Measurements from ENCODE around the gene TBC1D2. TPM values are rescaled to one million over a fixed set of nuclear protein-coding genes. Genes with fewer than 3 reads are reported as not detected.

Gene TBC1D2
- total RNA-seq, 3 donors from 2014 or later (not counting 1 experiment from before 2014, with no cell fraction given): 5.0 to 8.9 (median 7.0) TPM

DNA sequence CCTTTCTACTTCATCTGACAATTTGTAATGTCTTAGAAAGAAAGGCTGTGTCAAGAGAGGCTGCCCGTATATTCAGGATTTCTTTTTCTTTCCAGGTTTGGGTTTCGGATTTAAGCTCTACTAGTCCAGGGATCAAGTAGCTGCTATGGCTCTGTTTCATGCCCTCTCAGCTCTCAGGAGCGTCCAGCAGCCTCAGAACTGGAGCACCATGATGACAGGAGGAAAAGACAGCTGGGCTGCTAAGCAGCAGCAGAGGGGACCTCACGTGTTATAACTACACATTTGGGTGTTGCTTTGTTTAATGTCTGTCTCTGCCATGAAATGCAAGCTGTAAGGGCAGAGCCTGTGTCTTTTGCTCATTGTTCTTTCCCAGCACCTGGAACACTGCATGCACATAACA is 28.5 kb downstream of the TBC1D2 start:
- no peaks in the 10 kb centered on the region for H3K27me3 Mint-ChIP-seq (ENCODE audit: low read depth in 2 of 2)
- Histone ChIP-seq H3K27me3 (ENCODE audit: control insufficient read depth, insufficient read depth, low read length) (no peaks in the 10 kb centered on the region), H3K9me3 (ENCODE audit: control insufficient read depth, insufficient read depth, low read length) (no peaks in the 10 kb centered on the region), H3K4me3 (ENCODE audit: low read length) (no peak overlapping the region), H3K4me1 (ENCODE audit: control insufficient read depth, insufficient read depth, low read length) (no peaks in the 10 kb centered on the region), H3K36me3 (ENCODE audit: control insufficient read depth, insufficient read depth, low read length) (peaks cover 23% of the 10 kb centered on the region), H3K27ac (ENCODE audit: low read length) (no peak overlapping the region)
- no peak for ATAC-seq
- H3K9me3 Mint-ChIP-seq: no peaks in the 10 kb centered on the region
- TF ChIP-seq, protein P1, sequence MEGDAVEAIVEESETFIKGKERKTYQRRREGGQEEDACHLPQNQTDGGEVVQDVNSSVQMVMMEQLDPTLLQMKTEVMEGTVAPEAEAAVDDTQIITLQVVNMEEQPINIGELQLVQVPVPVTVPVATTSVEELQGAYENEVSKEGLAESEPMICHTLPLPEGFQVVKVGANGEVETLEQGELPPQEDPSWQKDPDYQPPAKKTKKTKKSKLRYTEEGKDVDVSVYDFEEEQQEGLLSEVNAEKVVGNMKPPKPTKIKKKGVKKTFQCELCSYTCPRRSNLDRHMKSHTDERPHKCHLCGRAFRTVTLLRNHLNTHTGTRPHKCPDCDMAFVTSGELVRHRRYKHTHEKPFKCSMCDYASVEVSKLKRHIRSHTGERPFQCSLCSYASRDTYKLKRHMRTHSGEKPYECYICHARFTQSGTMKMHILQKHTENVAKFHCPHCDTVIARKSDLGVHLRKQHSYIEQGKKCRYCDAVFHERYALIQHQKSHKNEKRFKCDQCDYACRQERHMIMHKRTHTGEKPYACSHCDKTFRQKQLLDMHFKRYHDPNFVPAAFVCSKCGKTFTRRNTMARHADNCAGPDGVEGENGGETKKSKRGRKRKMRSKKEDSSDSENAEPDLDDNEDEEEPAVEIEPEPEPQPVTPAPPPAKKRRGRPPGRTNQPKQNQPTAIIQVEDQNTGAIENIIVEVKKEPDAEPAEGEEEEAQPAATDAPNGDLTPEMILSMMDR (IDR thresholded peaks at IDR 0.05): no peak
- H3K27ac Mint-ChIP-seq: no peak overlapping the region
- 95% methylated on average over 4 of the region's 4 CpGs for WGBS (ENCODE audit: insufficient coverage)
- DNase-seq: no peak
- intact Hi-C loops (cut with micrococcal nuclease): no loop called here
- no peaks in the 10 kb centered on the region for H3K36me3 Mint-ChIP-seq
- H3K4me1 Mint-ChIP-seq: peaks cover 0 to 6% of the 10 kb centered on the region in 2 donors
- H3K4me3 Mint-ChIP-seq: no peak overlapping the region

DNA sequence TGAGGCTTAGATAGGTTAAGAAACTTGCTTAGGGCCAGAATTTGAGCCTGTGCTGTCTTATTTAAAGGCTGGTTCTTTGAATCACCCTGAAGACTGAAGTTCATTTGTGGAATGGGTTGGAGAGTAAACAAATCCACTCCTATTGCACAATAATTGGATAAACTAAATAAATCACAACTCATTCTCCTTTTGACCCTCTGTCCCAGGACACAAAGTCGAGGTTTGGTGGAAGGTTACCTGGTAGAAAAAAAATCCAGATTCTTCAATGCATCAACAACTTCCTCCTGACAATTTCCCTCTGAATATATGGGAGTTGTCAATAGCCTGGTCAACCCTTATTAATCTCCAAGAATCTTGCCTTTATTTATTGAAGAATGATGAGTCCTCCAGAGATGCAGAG is 28.9 kb downstream of the TBC1D2 start:
- WGBS (ENCODE audit: insufficient coverage): no CpG with 5 or more reads among the region's 1 CpG
- H3K27ac Mint-ChIP-seq: no peak overlapping the region
- H3K36me3 ChIP-seq (ENCODE audit: control insufficient read depth, insufficient read depth, low read length): peaks cover 20% of the 10 kb centered on the region
- no peaks in the 10 kb centered on the region for H3K4me1 ChIP-seq (ENCODE audit: control insufficient read depth, insufficient read depth, low read length)
- DNase-seq: no peak
- no peak overlapping the region for H3K27ac ChIP-seq (ENCODE audit: low read length)
- H3K27me3 Mint-ChIP-seq (ENCODE audit: low read depth in 2 of 2): no peaks in the 10 kb centered on the region
- no peaks in the 10 kb centered on the region for H3K36me3 Mint-ChIP-seq
- no peaks in the 10 kb centered on the region for H3K9me3 ChIP-seq (ENCODE audit: control insufficient read depth, insufficient read depth, low read length)
- no peak overlapping the region for H3K4me3 ChIP-seq (ENCODE audit: low read length)
- H3K4me3 Mint-ChIP-seq: no peak overlapping the region
- TF ChIP-seq, protein P1 (IDR thresholded peaks at IDR 0.05): no peak
- ATAC-seq: no peak
- intact Hi-C loops (cut with micrococcal nuclease): no loop called here
- H3K27me3 ChIP-seq (ENCODE audit: control insufficient read depth, insufficient read depth, low read length): no peaks in the 10 kb centered on the region
- H3K4me1 Mint-ChIP-seq: peaks cover 0 to 6% of the 10 kb centered on the region in 2 donors
- H3K9me3 Mint-ChIP-seq: no peaks in the 10 kb centered on the region

DNA sequence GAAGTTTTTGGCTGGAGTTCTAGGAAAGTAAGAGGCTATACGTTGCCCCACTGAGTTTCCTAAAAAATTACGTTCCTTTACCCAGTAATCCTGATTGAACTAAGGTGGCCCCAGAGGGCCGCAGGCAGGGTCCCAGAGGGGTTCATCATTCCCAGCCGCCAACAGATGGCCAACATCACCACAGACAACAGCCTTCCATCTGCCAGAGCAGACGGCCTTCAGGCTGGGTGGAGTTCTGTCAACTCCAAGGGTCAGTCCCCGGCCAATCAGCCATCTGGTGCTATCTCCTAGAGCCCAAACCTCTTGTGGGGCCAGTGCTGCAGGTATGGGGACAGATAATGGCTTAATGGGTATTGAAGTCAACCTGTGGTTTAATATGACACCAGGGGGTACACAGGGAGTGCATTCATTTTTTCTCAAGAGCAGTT is 30.4 kb downstream of the TBC1D2 start:
- DNase-seq (no peak), ATAC-seq (no peak)
- Histone ChIP-seq H3K4me3 (ENCODE audit: low read length) (no peak overlapping the region), H3K36me3 (ENCODE audit: control insufficient read depth, insufficient read depth, low read length) (peaks cover 26% of the 10 kb centered on the region), H3K27me3 (ENCODE audit: control insufficient read depth, insufficient read depth, low read length) (no peaks in the 10 kb centered on the region), H3K27ac (ENCODE audit: low read length) (no peak overlapping the region), H3K4me1 (ENCODE audit: control insufficient read depth, insufficient read depth, low read length) (no peaks in the 10 kb centered on the region), H3K9me3 (ENCODE audit: control insufficient read depth, insufficient read depth, low read length) (no peaks in the 10 kb centered on the region)
- peaks cover 0 to 6% of the 10 kb centered on the region in 2 donors for H3K4me1 Mint-ChIP-seq
- intact Hi-C loops (cut with micrococcal nuclease): no loop called here
- H3K9me3 Mint-ChIP-seq: no peaks in the 10 kb centered on the region
- H3K4me3 Mint-ChIP-seq: no peak overlapping the region
- no peak overlapping the region for H3K27ac Mint-ChIP-seq
- WGBS (ENCODE audit: insufficient coverage): 96% methylated on average over 6 of the region's 6 CpGs
- no peaks in the 10 kb centered on the region for H3K36me3 Mint-ChIP-seq
- no peaks in the 10 kb centered on the region for H3K27me3 Mint-ChIP-seq (ENCODE audit: low read depth in 2 of 2)
- TF ChIP-seq, protein P1 (IDR thresholded peaks at IDR 0.05): no peak
